Endothelial cell of umbilical vein (primary cell): ENCODE results near the gene CTDSPL.

Experiments
- EZH2 ChIP-seq: IDR thresholded peaks from 2 replicates; pipeline ENCODE4 v1.6.1; 2012; ENCODE audit warnings: borderline replicate concordance, low read depth, mild to moderate bottlenecking, moderate library complexity, low read length, inconsistent platforms; ENCODE audit not compliant: severe bottlenecking
- JUN ChIP-seq: IDR thresholded peaks from 2 replicates; pipeline ENCODE4 v1.6.1; 2011; ENCODE audit warnings: borderline replicate concordance, low read depth; ENCODE audit not compliant: insufficient read length, insufficient read depth
- POLR2A ChIP-seq: IDR thresholded peaks from 2 replicates; pipeline ENCODE4 v1.6.1; 2012; ENCODE audit warnings: low read depth, mild to moderate bottlenecking, control low read depth, low read length
- POLR2AphosphoS5 ChIP-seq: IDR thresholded peaks from 2 replicates; pipeline ENCODE4 v1.6.1; 2012; ENCODE audit warnings: low read depth, mild to moderate bottlenecking, control low read depth, low read length, moderate library complexity; ENCODE audit not compliant: insufficient read depth
- TF ChIP-seq, protein P1 (sequence below), 2 donors: IDR thresholded peaks; 1 replicate in 1 of 2; 2 replicates in 1 of 2; pipeline ENCODE4 v1.5.1; 2011; ENCODE audit warnings: low read length in 2 of 2, mild to moderate bottlenecking in 2 of 2, moderate library complexity in 2 of 2, control low read depth in 1 of 2, inconsistent platforms in 1 of 2, low read depth in 1 of 2; ENCODE audit not compliant: insufficient read depth in 1 of 2; ENCODE audit errors: extremely low read depth in 1 of 2

DNA sequence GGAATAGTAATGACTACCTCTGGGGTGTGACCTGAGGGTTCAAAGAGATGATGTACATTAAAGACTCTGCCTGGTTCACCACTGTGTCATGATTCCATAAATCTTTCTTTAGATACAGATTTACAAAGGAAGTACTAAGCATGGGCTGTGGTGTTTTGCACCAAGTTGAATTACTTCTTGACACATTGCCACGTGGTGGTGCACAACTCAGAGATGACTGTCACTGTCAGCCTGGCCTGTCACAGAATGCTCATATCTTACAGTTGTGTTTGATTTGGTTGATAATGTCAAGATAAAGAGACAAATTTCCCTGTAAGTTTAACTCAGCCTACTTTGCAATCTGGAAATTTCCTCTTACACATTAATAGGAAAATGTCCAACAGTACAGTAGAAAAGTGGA is 3.2 kb downstream of the CTDSPL start:
- TF ChIP-seq POLR2A (no peak), POLR2AphosphoS5 (no peak), EZH2 (no peak), JUN (no peak)
- TF ChIP-seq, protein P1, sequence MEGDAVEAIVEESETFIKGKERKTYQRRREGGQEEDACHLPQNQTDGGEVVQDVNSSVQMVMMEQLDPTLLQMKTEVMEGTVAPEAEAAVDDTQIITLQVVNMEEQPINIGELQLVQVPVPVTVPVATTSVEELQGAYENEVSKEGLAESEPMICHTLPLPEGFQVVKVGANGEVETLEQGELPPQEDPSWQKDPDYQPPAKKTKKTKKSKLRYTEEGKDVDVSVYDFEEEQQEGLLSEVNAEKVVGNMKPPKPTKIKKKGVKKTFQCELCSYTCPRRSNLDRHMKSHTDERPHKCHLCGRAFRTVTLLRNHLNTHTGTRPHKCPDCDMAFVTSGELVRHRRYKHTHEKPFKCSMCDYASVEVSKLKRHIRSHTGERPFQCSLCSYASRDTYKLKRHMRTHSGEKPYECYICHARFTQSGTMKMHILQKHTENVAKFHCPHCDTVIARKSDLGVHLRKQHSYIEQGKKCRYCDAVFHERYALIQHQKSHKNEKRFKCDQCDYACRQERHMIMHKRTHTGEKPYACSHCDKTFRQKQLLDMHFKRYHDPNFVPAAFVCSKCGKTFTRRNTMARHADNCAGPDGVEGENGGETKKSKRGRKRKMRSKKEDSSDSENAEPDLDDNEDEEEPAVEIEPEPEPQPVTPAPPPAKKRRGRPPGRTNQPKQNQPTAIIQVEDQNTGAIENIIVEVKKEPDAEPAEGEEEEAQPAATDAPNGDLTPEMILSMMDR (IDR thresholded peaks at IDR 0.05; ENCODE audit: extremely low read depth in 1 of 2, insufficient read depth in 1 of 2, low read depth in 1 of 2, low read length in 2 of 2), result no peak
